Heart left ventricle (tissue), 16 donors: ENCODE results near the gene MAGI1. TPM values are rescaled to one million over a fixed set of nuclear protein-coding genes. Genes with fewer than 3 reads are reported as not detected.

Source experiments
- ATAC-seq, 4 donors: fragments of 200-7000 bp; cut with Tn5 transposase; one replicate each; pipeline ENCODE4 v1.9.1; 2020 to 2022; ENCODE audit warnings: moderate library complexity in 4 of 4, mild to moderate bottlenecking in 3 of 4, moderate number of reproducible peaks in 1 of 4
- DNase-seq, 5 donors: peaks; one replicate each; pipeline ENCODE4 v3.0.0-alpha.2; 2020
- H3K27ac ChIP-seq, 12 donors: fragments of 200-600 bp; sonication (generic) in 4 of 12; one replicate each; pipeline versions ENCODE4 v1.5.0 to v1.8.0; 2016 to 2022; ENCODE audit warnings: mild to moderate bottlenecking in 2 of 12
- H3K27me3 ChIP-seq, 9 donors: fragments of 200-600 bp; sonication (generic) in 2 of 9; one replicate each; pipeline versions ENCODE4 v1.5.1 to v1.8.0; 2016 to 2022; ENCODE audit warnings: mild to moderate bottlenecking in 3 of 9
- H3K36me3 ChIP-seq, 9 donors: fragments of 200-600 bp; sonication (generic) in 2 of 9; one replicate each; pipeline versions ENCODE4 v1.5.0 to v1.8.0; 2018 to 2022; ENCODE audit warnings: mild to moderate bottlenecking in 2 of 9
- H3K4me1 ChIP-seq, 12 donors: fragments of 200-600 bp; sonication (generic) in 4 of 12; one replicate each; pipeline versions ENCODE4 v1.5.0 to v1.8.0; 2016 to 2022; ENCODE audit warnings: mild to moderate bottlenecking in 3 of 12
- H3K4me3 ChIP-seq, 12 donors: fragments of 200-600 bp; sonication (generic) in 4 of 12; one replicate each; pipeline versions ENCODE4 v1.5.0 to v1.8.0; 2017 to 2022; ENCODE audit warnings: mild to moderate bottlenecking in 9 of 12, moderate library complexity in 4 of 12
- H3K9me3 ChIP-seq, 12 donors: fragments of 200-600 bp; sonication (generic) in 4 of 12; one replicate each; pipeline versions ENCODE4 v1.5.0 to v1.8.0; 2016 to 2022; ENCODE audit warnings: mild to moderate bottlenecking in 1 of 12
- CTCF ChIP-seq, 12 donors: fragments of 200-600 bp; sonication (generic) in 4 of 12; IDR thresholded peaks; one replicate each; pipeline versions ENCODE4 v1.5.0 to v1.8.0; 2018 to 2022; ENCODE audit warnings: antibody characterized with exemption in 12 of 12, mild to moderate bottlenecking in 5 of 12
- POLR2A ChIP-seq, 2 donors: fragments of 450-650 bp; IDR thresholded peaks; one replicate each; pipeline ENCODE4 v1.6.1; 2017; ENCODE audit warnings: antibody characterized with exemption in 2 of 2, mild to moderate bottlenecking in 2 of 2, moderate library complexity in 2 of 2
- WGBS, 4 donors: extraction: QIAGEN DNeasy Blood & Tissue Kit in 2 of 4; methylation state at CpG; one replicate each; pipeline versions ENCODE4 v1.1.5 to v1.1.7; 2013 to 2018; 5-methylcytosine and 5-hydroxymethylcytosine counted together
- intact Hi-C, 10 donors: fragments of 100-400 bp; cut with DNase I; formaldehyde crosslinking; loops; one replicate each; pipeline versions ENCODE4 v1.11.1 to v1.14.2; 2022
- polyA plus RNA-seq, 2 donors: library from polyadenylated mRNA; stranded (reverse); fragments of 200-250 nt; gene quantifications; one replicate each; pipeline ENCODE4 v1.2.3, GENCODE V29; 2013
- total RNA-seq, 9 donors: library from RNA; depleted of rRNA in 2 of 9; stranded (reverse); fragments of >200 nt in 2 of 9; fragmentation: NEBNext Ultra II Directional in 3 of 9; extraction: Animal tissue kit (Norgen Biotek cat#: 25700) in 3 of 9; gene quantifications; one replicate each; pipeline versions ENCODE4 v1.1.0 to v1.2.4, GENCODE V29; 2016 to 2023
- donor health status: ischemic (EF 13 %, LVEDD 7.1; RV severe dilation, severe dysfunction).
- donor health status: healthy with polysubstance abuse.
- donor health status: DM: no; HTN: yes; CAD: no.
- donor health status: DM: no; HTN: no; CAD: no.
- donor health status: ischemic (EF 25% LVEDD 6.9; RV normal size, moderate dysfunction).
- donor health status: ischemic (EF 25% LVEDD 5.7; RV mildly dilated, moderate dysfunction).
- donor health status: healthy.
- donor health status: DM: yes; HTN: yes; CAD: no.
- donor health status: ischemic (EF 35%, LVEDD 5.7; RV mildly dilated, moderate dysfunction).
- donor health status: nonischemic (EF 11% LVEDD 7.7; RV severe dilation, severe dysfunction).
- donor health status: DM: yes; HTN: yes; CAD: no.
- donor health status: PGD.
- donor health status: ischemic (EF 29% LVEDD 5.4; RV normal size, mild dysfunction).
- donor health status: nonischemic (EF 23%, LVEDD 6.1; RV moderate dilation, normal function).

Gene MAGI1
- total and polyA plus RNA-seq, 11 donors, result 18.5 to 52.1 (median 31.4) TPM

DNA sequence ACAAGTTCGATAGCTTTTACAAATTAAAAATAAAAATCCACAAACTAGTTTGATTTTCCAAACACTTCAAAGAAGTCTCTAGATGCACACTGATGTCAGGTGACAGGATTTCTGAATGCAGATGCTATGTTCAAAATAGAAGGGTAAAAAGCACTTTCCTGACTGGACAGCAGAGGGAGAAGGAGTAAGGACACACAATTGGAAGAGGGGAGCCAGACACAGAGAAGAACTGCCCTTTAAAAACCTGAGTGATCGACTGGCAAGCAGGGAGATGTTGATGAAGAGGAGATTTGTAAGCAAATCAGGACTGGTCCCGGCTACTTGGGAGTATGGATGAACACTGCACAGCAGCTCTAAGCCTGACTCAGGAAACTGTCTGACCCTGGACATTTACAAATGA is 612.8 kb downstream of the MAGI1 start:
- Histone ChIP-seq H3K36me3 (peaks cover 0 to 47% (median 30%) of the 10 kb centered on the region in 9 donors), H3K27ac (no peak overlapping the region), H3K9me3 (no peaks in the 10 kb centered on the region), H3K27me3 (no peaks in the 10 kb centered on the region), H3K4me3 (no peak overlapping the region), H3K4me1 (peaks cover 0 to 11% (median 4%) of the 10 kb centered on the region in 12 donors)
- 65 to 77% (median 67%) methylated on average over 3 of the region's 3 CpGs for WGBS, 4 donors
- DNase-seq (no peak), ATAC-seq (peak in 2 of 4 donors; percentile 46 to 52)
- TF ChIP-seq CTCF (IDR thresholded peaks at IDR 0.05) (peak in 9 of 12 donors; percentile 22 to 52 (median 41)), POLR2A (IDR thresholded peaks at IDR 0.05) (no peak)
- intact Hi-C loops, result no loop called here

- ATAC-seq (no peak), DNase-seq (no peak)
- no peak overlapping the region for H3K4me3 ChIP-seq
- WGBS, 4 donors, result 65 to 85% (median 82%) methylated on average over 3 of the region's 3 CpGs
- H3K27me3 ChIP-seq, result no peaks in the 10 kb centered on the region
- peaks cover 0 to 10% (median 0%) of the 10 kb centered on the region in 9 donors for H3K36me3 ChIP-seq
- no peaks in the 10 kb centered on the region for H3K9me3 ChIP-seq
- intact Hi-C loops, result no loop called here
- H3K4me1 ChIP-seq, result peaks cover 0 to 21% (median 5%) of the 10 kb centered on the region in 12 donors
- TF ChIP-seq CTCF (IDR thresholded peaks at IDR 0.05) (no peak), POLR2A (IDR thresholded peaks at IDR 0.05) (no peak)
- H3K27ac ChIP-seq, result peak overlapping the region in 4 of 12 donors; percentile 9 to 25 (median 18)
Measured at GRCh38 chr3:65422154-65422553, 616.6 kb downstream of the MAGI1 start.

- Histone ChIP-seq H3K27me3 (no peaks in the 10 kb centered on the region), H3K4me1 (peaks cover 0 to 24% (median 5%) of the 10 kb centered on the region in 12 donors), H3K4me3 (no peak overlapping the region), H3K9me3 (no peaks in the 10 kb centered on the region), H3K36me3 (peaks cover 0 to 8% (median 0%) of the 10 kb centered on the region in 9 donors), H3K27ac (no peak overlapping the region)
- ATAC-seq, result no peak
- 94 to 97% (median 96%) methylated on average over 2 of the region's 2 CpGs for WGBS, 4 donors
- intact Hi-C loops, result loop anchor here in 6 of 10 donors (10.0 kb wide), 2 partner anchors 734 to 884 kb away; partner anchors contain the start of gene ADAMTS9 (in 1 of the 6)
- no peak for DNase-seq
- TF ChIP-seq POLR2A (IDR thresholded peaks at IDR 0.05), result no peak
- no peak for TF ChIP-seq CTCF (IDR thresholded peaks at IDR 0.05)
Measured at GRCh38 chr3:65419233-65419632, 619.5 kb downstream of the MAGI1 start.

- Histone ChIP-seq H3K4me1 (peaks cover 7 to 49% (median 30%) of the 10 kb centered on the region in 12 donors), H3K9me3 (no peaks in the 10 kb centered on the region), H3K4me3 (no peak overlapping the region), H3K36me3 (peaks cover 0 to 4% (median 0%) of the 10 kb centered on the region in 9 donors), H3K27ac (no peak overlapping the region), H3K27me3 (no peaks in the 10 kb centered on the region)
- TF ChIP-seq POLR2A (IDR thresholded peaks at IDR 0.05), result no peak
- TF ChIP-seq CTCF (IDR thresholded peaks at IDR 0.05), result no peak
- no peak for DNase-seq
- ATAC-seq, result no peak
- intact Hi-C loops, result loop anchor here in 9 of 10 donors (5.0 to 10.0 kb wide), 6 partner anchors 72 to 882 kb away; partner anchors contain the start of gene ADAMTS9 (in 2 of the 9)
- 83 to 91% (median 89%) methylated on average over 3 of the region's 3 CpGs for WGBS, 4 donors
Measured at GRCh38 chr3:65413891-65414290, 624.8 kb downstream of the MAGI1 start.
